GM03348 (cell line): ENCODE measurements around the gene CBFB.

Experiments used
- DNase-seq: peaks from one replicate; pipeline ENCODE4 v3.0.0; 2012; ENCODE audit warnings: low spot score

Gene CBFB

DNA sequence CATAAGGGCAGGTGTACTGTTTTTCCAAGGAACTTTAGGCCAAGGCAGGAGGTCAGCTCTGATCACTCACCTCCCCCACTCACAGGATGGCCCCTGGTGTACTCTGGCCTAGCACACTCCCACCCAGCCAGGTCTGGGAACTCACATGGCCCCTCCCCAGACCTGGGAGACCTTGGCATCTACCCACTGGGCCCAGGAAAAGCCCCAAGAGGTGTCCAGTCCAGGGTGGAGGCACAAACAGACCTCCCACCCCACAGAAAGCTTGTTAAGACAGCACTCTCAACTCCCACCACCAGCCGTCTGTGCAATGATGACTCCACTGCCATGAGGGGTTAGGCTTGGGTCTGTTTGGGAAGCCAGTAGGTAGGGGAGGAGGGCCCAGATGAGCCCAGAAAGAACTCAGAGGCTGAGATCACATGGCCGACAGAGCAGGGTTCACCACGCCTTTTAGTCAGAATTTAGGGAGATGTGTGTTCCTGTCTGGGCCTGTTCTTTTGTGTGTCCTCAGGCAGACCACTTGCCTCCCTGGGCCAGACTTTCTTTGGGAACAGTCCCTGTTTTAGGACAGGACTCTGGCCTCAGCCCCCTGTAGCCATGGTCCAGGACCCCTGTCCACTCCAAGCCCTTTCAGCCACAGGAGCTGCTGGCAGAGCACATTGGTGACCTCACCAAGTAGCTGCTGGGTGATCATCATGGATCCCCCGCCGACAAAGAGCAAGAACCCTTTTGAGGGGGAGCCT lies 12.1 kb upstream of the CBFB start:
- no peak for DNase-seq

DNA sequence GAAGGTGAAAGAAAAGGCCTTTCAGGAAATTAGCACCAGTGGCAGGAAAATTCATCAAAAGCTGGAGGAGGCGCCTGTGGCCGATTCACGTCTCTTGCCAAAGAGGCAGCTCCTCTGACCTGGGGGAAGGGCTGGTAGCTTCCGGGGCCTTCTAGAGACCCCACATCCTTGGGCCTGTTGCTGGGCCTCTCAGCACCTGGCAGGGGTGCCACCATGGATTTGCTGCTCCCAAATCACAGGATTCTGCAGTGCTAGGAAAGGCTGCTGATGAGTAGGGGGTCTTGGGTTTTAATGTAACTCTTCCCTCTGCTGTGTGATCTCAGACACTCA lies 11.6 kb upstream of the CBFB start:
- DNase-seq = no peak

GRCh38 chr16:67017810-67018488 lies 11.0 kb upstream of the CBFB start:
- DNase-seq = peak; percentile 84

- no peak for DNase-seq
Observed at GRCh38 chr16:67019171-67019570, 9.8 kb upstream of the CBFB start.

GRCh38 chr16:67021321-67021720 lies 7.6 kb upstream of the CBFB start:
- DNase-seq = no peak

DNA sequence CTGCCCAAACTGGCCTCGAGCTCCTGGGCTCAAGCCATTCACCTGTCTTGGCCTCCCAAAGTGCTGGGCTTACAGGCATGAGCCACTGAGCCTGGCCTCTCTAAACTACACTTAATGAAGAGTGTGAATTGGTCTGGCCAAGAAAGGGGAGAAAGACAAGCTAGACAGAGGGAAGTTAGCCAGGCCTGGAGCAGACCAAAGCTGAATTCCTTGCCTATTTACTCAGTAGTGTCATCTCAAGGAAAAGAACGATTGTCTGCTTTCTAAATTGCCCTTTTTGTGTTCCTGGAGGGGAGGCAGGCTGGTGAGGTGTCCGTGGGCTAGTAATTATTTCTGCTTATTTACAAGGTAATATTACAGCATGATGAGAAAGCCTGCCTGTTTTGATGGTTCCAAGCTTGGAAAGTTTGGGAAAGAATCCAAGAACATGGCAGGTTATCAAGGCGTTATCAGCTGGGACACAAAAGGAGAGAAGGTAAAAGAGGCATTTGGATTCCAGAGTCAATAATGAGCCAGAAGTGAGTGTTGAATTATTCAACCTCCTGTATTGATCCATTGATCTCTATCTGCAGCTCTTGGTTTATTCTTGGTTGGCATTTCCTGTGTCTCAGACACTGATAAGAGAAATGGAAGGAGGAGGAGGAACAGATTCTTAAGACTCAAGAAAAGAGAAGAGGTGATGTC lies 6.3 kb upstream of the CBFB start:
- DNase-seq = peak; percentile 69

DNA sequence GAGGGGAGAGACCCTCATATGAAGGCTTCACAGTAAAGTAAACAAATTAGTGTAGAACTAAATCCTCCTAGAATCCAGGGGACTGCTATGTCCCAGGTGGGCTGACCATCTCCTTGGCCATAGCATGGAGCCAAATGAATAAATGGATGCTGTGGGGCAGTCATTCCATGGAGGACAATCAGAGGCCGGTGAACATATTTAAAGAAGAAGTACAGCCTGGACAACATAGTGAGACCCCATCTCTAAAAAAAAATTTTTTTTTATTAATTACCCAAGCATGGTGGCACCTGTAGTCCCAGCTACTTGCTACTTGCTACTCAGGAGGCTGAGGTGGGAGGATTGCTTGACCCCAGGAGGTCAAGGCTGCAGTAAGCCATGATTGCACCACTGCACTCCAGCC lies 5.3 kb upstream of the CBFB start:
- DNase-seq = no peak

DNA sequence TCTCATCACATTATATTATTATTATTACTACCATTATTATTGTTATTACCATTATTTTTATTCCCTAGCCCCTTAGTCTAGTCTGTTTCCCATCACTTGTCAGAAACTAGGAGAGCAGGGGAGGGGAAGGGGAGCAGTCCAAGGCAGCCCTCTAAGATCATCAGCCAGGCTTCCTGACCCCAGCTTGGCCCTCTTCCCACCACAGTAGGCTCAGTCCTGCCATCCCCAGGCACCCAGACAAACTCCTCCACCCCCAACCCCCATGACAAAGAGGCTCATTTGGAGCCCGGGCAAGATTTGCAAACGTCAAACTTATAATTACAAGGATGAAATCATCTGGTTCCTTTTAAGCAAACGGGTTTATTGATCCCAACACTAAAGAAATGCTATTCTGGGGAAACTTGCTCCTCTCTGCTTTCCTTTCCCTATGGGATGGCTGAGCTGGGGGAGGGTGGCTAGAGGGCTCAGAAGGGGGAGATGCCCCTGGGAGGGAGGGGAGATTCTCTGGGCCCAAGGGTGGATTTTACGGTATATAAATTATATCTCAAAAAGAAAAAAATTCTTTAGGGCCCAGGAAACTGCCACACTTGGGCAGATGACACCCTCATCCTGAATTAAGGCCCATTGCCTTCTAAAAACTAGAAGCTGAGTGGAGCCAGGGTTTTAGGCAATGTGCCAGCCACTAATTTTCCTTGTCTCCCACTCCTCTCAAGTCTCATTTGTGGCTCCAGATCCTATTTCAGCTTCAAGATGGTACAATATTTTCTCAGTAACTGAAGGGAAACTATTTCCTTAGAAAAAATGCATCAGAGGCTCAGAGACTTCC lies 4.4 kb upstream of the CBFB start:
- no peak for DNase-seq

DNA sequence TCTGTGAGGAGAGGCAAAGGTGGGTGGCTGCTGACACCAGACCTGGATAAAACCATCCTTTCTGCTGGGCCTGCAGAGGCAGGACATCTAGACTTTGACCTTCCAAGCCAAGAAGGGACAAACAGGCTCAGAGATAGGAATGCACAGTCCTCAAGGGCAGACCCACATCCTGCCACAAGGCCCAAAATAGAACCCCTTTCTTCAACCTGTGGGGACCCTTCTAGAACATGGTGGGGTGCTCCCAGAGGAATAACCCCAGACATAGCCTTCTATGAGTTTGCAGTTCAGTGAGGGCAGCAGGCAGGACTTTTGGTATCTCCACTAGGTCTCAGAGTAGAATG lies 3.8 kb upstream of the CBFB start:
- DNase-seq = no peak

DNA sequence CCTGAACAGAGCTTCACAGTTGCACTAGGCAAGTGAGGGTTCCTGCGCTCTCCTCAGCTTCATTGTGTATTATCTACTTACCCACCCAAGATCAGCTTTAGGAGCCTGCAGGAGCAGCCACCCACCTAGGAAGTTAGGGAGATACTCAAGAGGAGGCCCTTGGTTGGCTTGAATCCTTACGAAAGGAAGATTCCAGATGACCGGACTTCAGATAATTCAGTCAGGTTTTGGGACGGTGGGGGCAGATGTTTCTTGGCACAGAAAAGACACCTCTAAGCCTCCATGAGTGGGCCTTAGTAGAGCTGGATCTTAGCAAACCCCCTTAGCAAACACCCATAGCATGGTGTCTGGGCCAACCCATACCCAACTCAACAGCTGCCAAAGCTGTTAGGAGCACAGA lies 2.4 kb upstream of the CBFB start:
- no peak for DNase-seq

GRCh38 chr16:67027046-67027445 lies 1.9 kb upstream of the CBFB start:
- DNase-seq = no peak

DNA sequence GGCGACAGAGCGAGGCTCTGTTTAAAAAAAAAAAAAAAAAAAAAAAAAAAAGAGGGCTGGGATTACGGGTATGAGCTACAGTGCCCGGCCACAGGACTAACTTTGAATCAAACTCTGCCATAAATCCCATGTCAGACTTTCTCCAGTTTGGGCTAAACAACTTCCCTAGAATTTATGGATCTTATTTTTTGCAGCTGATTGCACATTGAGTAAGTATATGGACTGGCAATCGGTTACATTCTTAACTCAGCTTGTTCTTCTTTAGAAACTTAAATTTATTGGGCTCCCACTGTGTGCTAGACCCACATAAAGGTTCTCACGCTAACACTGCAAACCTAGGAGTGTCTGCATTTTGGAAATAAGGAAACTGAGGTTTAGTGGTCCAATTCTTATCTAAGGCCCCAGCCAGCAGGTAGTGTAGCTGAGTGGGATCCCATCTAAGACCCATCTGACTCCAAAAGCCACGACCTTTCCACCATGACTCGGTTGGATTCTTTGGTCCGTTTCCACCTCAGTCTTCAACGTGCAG lies 718 bp upstream of the CBFB start:
- DNase-seq = peak; percentile 26

- peak; percentile 74 for DNase-seq
Observed at GRCh38 chr16:67029254-67030096, 526 bp downstream of the CBFB start.

DNA sequence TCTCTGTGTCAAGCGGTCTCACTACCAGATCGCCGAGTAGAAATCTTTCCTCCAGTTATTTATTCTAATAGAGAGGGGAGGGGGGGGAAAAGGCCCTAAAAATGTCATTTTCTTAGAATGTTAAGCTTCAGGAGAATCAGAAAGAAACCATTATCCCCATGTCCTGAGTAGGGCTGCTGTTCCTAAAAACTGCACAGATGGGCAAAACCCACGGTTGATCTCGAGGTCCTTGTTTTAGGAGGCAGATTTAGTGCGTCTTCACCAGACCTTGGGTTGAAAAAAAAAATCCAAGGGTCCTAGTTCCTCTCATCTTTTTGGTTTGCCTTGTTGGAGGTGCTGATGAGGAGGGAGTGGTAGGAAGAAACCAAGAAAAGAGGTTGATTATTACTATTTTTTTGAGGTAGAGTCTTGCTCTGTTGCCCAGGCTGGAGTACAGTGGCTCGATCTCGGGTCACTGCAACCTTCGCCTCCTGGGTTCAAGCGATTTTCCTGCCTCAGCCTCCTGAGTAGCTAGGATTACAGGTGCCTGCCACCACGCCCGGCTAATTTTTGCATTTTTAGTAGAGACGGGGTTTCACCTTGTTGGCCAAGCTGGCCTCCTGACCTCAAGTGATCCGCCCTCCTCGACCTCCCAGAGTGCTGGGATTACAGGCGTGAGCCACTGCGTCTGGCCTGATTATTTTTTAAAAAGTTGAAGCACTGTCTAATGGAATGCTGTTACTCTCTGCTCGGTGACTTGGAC lies 1.4 kb downstream of the CBFB start:
- DNase-seq = no peak

GRCh38 chr16:67034487-67034886 lies 5.5 kb downstream of the CBFB start:
- DNase-seq = no peak

DNA sequence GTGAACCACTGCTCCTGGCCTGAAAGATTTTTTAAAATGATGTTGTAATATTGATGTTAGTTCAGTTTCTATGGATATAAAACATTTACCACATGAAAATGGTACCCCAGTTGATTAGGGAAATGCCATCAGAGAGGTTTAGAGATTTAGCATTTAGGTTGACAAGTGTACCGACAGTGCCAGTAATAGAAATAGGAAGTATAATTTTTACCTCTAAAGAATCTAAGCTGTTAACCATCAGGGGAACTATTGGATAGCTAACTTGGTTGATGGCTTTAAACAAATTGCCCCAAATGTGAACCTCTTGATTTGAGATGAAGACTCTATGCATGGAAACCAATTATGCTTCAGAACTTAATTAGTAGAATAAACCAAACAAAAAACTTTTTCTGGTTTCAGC lies 6.4 kb downstream of the CBFB start:
- DNase-seq = no peak

DNA sequence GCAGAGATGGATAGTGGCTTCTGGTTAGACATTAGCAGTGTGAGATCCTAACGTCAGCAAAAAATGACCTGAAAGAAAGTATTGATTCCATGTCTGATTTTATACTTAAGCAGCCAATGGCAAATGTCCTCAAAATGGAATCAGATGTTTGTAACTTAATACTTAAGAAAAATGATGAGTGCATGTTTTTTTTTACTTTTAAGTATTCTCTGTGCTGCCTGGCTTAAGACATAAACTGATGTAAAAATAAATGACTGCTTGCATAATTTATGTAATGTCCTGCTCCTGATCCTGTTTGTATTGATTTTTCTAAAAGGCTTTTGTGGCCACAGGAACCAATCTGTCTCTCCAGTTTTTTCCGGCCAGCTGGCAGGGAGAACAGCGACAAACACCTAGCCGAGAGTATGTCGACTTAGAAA lies 7.4 kb downstream of the CBFB start:
- no peak for DNase-seq

DNA sequence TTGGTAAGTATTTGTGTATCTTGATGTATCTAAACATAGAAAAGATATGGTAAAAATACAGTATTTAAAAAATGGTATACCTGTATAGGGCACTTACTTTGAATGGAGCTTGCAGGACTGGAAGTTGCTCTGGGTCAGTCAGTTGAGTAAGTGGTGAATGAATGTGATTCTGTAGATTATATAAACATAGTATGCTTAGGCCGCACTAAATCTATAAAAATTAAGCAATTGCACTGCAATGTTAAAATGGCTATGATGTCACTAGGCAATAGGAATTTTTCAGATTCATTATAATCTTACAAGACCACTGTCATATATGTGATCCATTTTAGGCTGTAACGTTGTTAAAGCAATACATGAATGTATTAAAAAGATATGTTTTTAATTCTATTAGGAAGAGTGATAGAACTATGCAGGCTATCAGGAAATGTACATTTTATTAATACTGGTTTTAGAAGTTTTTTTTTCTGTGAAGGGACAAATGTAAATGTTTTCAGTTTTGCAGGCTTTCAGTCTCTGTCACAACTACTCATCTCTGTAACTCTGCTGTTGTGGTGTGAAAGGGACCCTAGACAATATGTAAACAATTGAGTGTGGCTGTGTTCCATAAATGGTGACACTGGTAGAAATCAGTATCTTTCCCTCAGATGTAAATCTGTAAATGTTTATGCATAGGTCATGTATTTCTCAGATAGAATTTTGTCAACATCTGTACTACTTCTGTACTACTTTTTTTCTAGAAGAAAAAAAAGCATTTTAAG lies 10.5 kb downstream of the CBFB start:
- DNase-seq = no peak

DNA sequence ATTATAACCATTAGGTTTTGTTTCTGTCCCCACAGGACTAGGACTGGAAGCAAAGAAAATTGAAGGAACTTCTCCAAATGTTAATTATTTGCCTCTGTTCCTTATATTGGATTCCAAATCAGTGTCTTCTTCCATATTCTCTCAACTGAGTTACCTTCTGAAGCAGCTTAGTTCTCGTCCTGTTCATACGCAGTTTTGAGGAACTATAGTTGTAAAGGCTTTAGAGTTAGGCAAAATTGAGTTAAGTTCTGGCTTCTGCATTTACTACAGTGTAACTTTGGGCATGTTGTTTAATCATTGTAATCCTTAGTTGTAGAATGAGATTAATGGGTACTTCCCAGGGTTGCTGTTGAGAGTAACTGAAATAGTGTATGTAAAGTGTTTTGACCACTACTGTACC lies 11.2 kb downstream of the CBFB start:
- no peak for DNase-seq

DNA sequence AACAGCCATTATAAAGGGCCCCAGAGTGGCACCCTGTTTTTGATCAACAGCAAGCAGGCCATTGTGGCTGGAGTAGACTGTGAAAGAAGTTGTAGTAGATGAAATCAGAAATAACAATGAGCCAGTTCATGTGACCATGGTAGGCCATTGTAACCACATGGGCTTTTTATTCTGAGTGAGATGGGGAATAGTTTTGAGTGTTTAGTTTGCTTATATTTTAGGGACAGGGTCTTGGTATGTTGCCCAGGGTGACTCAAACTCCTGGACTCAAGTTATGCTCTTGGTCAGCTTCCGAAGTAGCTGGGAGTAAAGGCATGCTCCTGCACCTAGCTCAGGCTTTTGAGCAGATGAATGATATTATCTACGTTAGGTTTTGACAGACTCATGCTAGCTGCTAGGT lies 12.0 kb downstream of the CBFB start:
- no peak for DNase-seq
